Nephron (organoid): Measurements from ENCODE around the gene CHCHD4.

Source experiments
- H3K27ac Mint-ChIP-seq, 3 experiments: 2 replicates each; pipeline ENCODE4 v1.8.0; 2020; ENCODE audit warnings: mixed read lengths in 3 of 3, mild to moderate bottlenecking in 2 of 3, moderate library complexity in 1 of 3
- H3K27me3 Mint-ChIP-seq: 2 replicates; pipeline ENCODE4 v1.8.0; 2021; ENCODE audit warnings: low read depth, mild to moderate bottlenecking, moderate library complexity, mixed read lengths
- H3K36me3 Mint-ChIP-seq: 2 replicates; pipeline ENCODE4 v1.8.0; 2020; ENCODE audit warnings: low read depth, mixed read lengths
- H3K4me1 Mint-ChIP-seq: 2 replicates; pipeline ENCODE4 v1.8.0; 2020; ENCODE audit warnings: mixed read lengths
- H3K4me3 Mint-ChIP-seq, 3 experiments: 2 replicates each; pipeline ENCODE4 v1.8.0; 2020; ENCODE audit warnings: mild to moderate bottlenecking in 3 of 3, mixed read lengths in 3 of 3, moderate library complexity in 2 of 3
- H3K9me3 Mint-ChIP-seq: 2 replicates; pipeline ENCODE4 v1.8.0; 2020; ENCODE audit warnings: mixed read lengths
- TF ChIP-seq, protein P1 (sequence below), 3 experiments: fragments of 200-600 bp; sonication (generic); IDR thresholded peaks; one replicate each; pipeline ENCODE4 v1.5.0; 2021; ENCODE audit warnings: antibody characterized with exemption in 3 of 3; ENCODE audit not compliant: unreplicated experiment in 3 of 3

CHCHD4 gene

GRCh38 chr3:14124615-14125192 lies at the start of gene CHCHD4, which contains the start of gene TMEM43:
CHCHD4 (minus strand) TSS chr3:14124870; CDS start chr3:14124676, 194 bp downstream.
TMEM43 (plus strand) TSS chr3:14125052; CDS start chr3:14125194, 142 bp downstream.
- Mint-ChIP-seq H3K27me3 (peaks cover 4% of the 10 kb centered on the region), H3K27ac (peak within 1 kb of the TSS; percentile 92 to 98 (median 95)), H3K9me3 (no peaks in the 10 kb centered on the region), H3K36me3 (peaks cover 38% of the 10 kb centered on the region), H3K4me3 (peak within 1 kb of the TSS; percentile 99 to 100 (median 100)), H3K4me1 (peaks cover 55% of the 10 kb centered on the region)
- TF ChIP-seq, protein P1, sequence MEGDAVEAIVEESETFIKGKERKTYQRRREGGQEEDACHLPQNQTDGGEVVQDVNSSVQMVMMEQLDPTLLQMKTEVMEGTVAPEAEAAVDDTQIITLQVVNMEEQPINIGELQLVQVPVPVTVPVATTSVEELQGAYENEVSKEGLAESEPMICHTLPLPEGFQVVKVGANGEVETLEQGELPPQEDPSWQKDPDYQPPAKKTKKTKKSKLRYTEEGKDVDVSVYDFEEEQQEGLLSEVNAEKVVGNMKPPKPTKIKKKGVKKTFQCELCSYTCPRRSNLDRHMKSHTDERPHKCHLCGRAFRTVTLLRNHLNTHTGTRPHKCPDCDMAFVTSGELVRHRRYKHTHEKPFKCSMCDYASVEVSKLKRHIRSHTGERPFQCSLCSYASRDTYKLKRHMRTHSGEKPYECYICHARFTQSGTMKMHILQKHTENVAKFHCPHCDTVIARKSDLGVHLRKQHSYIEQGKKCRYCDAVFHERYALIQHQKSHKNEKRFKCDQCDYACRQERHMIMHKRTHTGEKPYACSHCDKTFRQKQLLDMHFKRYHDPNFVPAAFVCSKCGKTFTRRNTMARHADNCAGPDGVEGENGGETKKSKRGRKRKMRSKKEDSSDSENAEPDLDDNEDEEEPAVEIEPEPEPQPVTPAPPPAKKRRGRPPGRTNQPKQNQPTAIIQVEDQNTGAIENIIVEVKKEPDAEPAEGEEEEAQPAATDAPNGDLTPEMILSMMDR (IDR thresholded peaks at IDR 0.05; ENCODE audit: unreplicated experiment in 3 of 3): no peak

DNA sequence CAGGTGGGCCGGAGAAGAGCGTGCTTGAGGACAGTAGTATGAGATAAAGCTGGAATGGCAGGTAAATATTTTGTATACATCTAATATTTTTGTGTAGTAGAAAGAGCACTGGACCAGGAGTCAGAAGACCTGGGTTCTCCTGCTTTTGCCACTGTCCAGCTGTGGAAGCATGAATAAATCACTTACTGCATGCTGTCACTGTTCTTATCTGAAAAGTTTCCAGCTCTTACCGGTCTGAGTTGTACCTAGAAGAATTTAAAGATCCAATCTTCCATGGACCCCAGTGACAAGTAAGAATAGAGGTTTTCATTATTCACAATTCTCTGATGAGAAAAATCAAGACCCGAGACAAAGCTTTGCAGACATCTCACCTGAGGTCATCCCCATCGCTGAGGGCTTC lies 47.8 kb upstream of the CHCHD4 start:
- TF ChIP-seq, protein P1 (IDR thresholded peaks at IDR 0.05; ENCODE audit: unreplicated experiment in 3 of 3): no peak
- Mint-ChIP-seq H3K4me1 (peaks cover 22% of the 10 kb centered on the region), H3K9me3 (no peaks in the 10 kb centered on the region), H3K4me3 (no peak overlapping the region), H3K27ac (no peak overlapping the region), H3K36me3 (peaks cover 53% of the 10 kb centered on the region), H3K27me3 (no peaks in the 10 kb centered on the region)

DNA sequence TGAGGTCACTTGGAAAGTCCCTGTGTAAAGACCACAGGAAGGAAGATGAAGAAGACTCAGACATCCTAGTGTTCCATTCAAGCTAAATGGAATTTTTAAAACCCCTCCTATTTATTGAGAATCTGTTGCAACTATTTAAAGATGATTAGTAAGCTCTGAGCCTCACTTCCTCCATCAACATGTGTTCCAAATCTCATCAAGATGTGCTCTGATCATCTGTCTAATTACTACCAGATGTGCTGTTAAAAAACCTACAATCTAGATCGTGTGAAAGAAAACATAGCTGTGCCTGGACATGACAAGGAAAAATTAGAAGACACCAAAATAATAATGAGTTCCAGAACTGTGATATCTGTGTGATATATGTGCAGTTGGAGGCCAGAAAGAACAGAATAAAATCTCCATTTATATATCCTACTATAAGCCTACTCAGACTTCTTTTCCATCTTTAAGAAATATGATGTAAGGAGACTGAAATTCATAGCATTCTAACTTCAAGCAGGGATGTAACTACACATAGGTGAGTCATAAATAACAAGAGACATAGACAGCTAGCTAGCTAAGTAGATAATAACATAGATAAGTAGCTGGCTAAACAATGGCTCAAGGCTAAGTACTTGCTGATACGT lies 46.0 kb upstream of the CHCHD4 start:
- no peak overlapping the region for H3K4me3 Mint-ChIP-seq
- TF ChIP-seq, protein P1 (IDR thresholded peaks at IDR 0.05; ENCODE audit: unreplicated experiment in 3 of 3): no peak

DNA sequence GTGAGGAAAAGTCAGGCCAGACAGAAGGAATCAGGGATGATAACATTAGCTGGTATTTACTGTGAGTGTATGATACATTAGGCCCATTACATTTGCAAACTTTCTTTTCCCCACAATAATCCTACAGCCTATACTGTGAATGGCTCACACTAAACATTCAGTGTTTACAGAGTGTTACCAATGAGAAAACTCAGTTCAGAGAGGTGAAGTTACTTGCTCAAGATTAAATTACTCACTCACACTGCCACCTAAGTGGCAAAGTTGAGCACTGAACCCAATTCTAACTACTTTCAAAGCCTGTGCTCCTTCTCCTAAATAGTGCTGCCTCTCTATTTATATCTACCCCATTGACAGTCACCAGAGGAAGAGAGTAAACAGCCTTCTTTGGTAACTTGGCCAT lies 45.2 kb upstream of the CHCHD4 start:
- TF ChIP-seq, protein P1 (IDR thresholded peaks at IDR 0.05; ENCODE audit: unreplicated experiment in 3 of 3): no peak
- H3K4me1 Mint-ChIP-seq: no peaks in the 10 kb centered on the region
- no peak overlapping the region for H3K27ac Mint-ChIP-seq
- no peaks in the 10 kb centered on the region for H3K27me3 Mint-ChIP-seq
- H3K9me3 Mint-ChIP-seq: no peaks in the 10 kb centered on the region
- peaks cover 80% of the 10 kb centered on the region for H3K36me3 Mint-ChIP-seq
- no peak overlapping the region for H3K4me3 Mint-ChIP-seq

More for the DNA sequence above, 46.0 kb upstream of the CHCHD4 start:
- Mint-ChIP-seq H3K4me1 (peaks cover 7% of the 10 kb centered on the region), H3K27ac (no peak overlapping the region), H3K36me3 (peaks cover 72% of the 10 kb centered on the region), H3K9me3 (no peaks in the 10 kb centered on the region), H3K27me3 (no peaks in the 10 kb centered on the region)

DNA sequence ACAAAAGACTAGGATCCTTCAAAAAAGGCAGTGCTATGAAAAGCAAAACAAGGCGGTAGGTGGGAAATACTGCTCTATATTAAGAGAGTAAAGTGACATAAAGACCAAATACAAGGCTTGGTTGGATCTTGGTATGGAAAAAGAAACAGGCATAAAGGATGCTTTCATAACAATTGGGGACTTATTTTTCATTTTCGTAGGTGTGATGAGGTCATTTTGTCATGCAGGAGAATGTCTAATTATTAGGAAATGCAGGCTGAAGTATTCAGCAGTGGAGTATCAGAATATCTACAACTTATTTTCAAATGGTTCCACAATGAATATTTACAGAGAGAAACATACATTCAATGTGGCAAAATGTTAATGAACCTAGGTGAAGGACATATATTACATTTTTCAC lies 44.8 kb upstream of the CHCHD4 start:
- TF ChIP-seq, protein P1 (IDR thresholded peaks at IDR 0.05; ENCODE audit: unreplicated experiment in 3 of 3): no peak
- Mint-ChIP-seq H3K4me3 (no peak overlapping the region), H3K36me3 (peaks cover 84% of the 10 kb centered on the region), H3K4me1 (no peaks in the 10 kb centered on the region), H3K9me3 (no peaks in the 10 kb centered on the region), H3K27ac (no peak overlapping the region), H3K27me3 (no peaks in the 10 kb centered on the region)
